HG03354 (cell line): Measurements from ENCODE around the gene RNPC3.
"Not testable (repeated sequence)": the region's sequence is repeated elsewhere in the genome, so short reads cannot be mapped to it uniquely, and the experiment has no call there.

Source experiments
- ATAC-seq: cut with Tn5 transposase; IDR thresholded peaks from one replicate; pipeline ENCODE4 v1.9.1; 2021; ENCODE audit warnings: mild to moderate bottlenecking; ENCODE audit not compliant: unreplicated experiment, poor library complexity, severe bottlenecking

Gene RNPC3

GRCh38 chr1:103547840-103548239, 22.3 kb downstream of the RNPC3 start:
- ATAC-seq, result no peak

GRCh38 chr1:103560427-103560826, 34.9 kb downstream of the RNPC3 start:
- ATAC-seq, result no peak

GRCh38 chr1:103561124-103561523, 35.6 kb downstream of the RNPC3 start:
- ATAC-seq, result not testable (repeated sequence)

GRCh38 chr1:103561643-103562395, 36.3 kb downstream of the RNPC3 start:
- peak; percentile 95 for ATAC-seq

GRCh38 chr1:103563056-103563455, 37.6 kb downstream of the RNPC3 start:
- no peak for ATAC-seq

- no peak for ATAC-seq
Measured at GRCh38 chr1:103569493-103569892, 44.0 kb downstream of the RNPC3 start.

GRCh38 chr1:103571289-103571688, 45.8 kb downstream of the RNPC3 start, which contains the start of gene AMY2B:
Gene AMY2B (plus strand): TSS chr1:103571589. CDS start chr1:103571603, 14 bp downstream.
- ATAC-seq, result not testable (repeated sequence)

- no peak for ATAC-seq
Measured at GRCh38 chr1:103576065-103576464, 50.6 kb downstream of the RNPC3 start.

- ATAC-seq, result not testable (repeated sequence)
Measured at GRCh38 chr1:103576784-103577183, 51.3 kb downstream of the RNPC3 start.

- ATAC-seq, result no peak
Measured at GRCh38 chr1:103582464-103582863, 57.0 kb downstream of the RNPC3 start.

GRCh38 chr1:103583887-103584286, 58.4 kb downstream of the RNPC3 start:
- ATAC-seq, result no peak

GRCh38 chr1:103584537-103584936, 59.0 kb downstream of the RNPC3 start:
- no peak for ATAC-seq

GRCh38 chr1:103602740-103603139, 77.2 kb downstream of the RNPC3 start:
- not testable (repeated sequence) for ATAC-seq
